A673 (cell line): Measurements from ENCODE around the gene HAT1. TPM values are rescaled to one million over a fixed set of nuclear protein-coding genes. Genes with fewer than 3 reads are reported as not detected.

ENCODE experiments used
- BruUV-seq: library from RNA; stranded (reverse); fragments of 400-500 nt; replicated peaks from 2 replicates; lab custom pipeline; 2021; lab: Mats Ljungman, UMichigan
- CTCF ChIA-PET: fragments of 300-600 bp; sonication (Branson Sonifier 250); formaldehyde crosslinking; loops from one replicate; lab custom pipeline; 2022; ENCODE audit warnings: antibody characterized with exemption; lab: Charles Lee
- POLR2A ChIA-PET: fragments of 300-600 bp; sonication (Branson Sonifier 250); formaldehyde crosslinking; loops from one replicate; lab custom pipeline; 2022; ENCODE audit warnings: antibody characterized with exemption; ENCODE audit not compliant: low non-redundant PET; lab: Charles Lee
- DNase-seq: peaks from one replicate; pipeline ENCODE4 v3.0.0-alpha.2; 2015; ENCODE audit warnings: low spot score
- H3K27ac ChIP-seq: fragments of 200-600 bp; sonication (generic); 2 replicates; pipeline ENCODE4 v1.5.1; 2016; ENCODE audit warnings: mixed run types, low read depth, mild to moderate bottlenecking, mixed read lengths, antibody characterized with exemption, low read length; ENCODE audit not compliant: poor library complexity, severe bottlenecking
- H3K27me3 ChIP-seq: fragments of 200-600 bp; sonication (generic); replicated peaks from 2 replicates; pipeline ENCODE4 v1.6.1; 2017; ENCODE audit warnings: mixed run types, low read depth, mild to moderate bottlenecking, mixed read lengths, antibody characterized with exemption, low read length; ENCODE audit not compliant: insufficient read depth, poor library complexity
- H3K36me3 ChIP-seq: fragments of 200-600 bp; sonication (generic); 2 replicates; pipeline ENCODE4 v1.6.1; 2016; ENCODE audit warnings: mixed run types, mild to moderate bottlenecking, mixed read lengths, antibody characterized with exemption, low read length; ENCODE audit not compliant: insufficient read depth, poor library complexity, severe bottlenecking
- H3K4me1 ChIP-seq: fragments of 200-600 bp; sonication (generic); 2 replicates; pipeline ENCODE4 v1.6.1; 2017; ENCODE audit warnings: mixed run types, mild to moderate bottlenecking, mixed read lengths, antibody characterized with exemption, low read length; ENCODE audit not compliant: insufficient read depth, poor library complexity, severe bottlenecking
- H3K4me3 ChIP-seq: fragments of 200-600 bp; sonication (generic); 2 replicates; pipeline ENCODE4 v1.5.1; 2016; ENCODE audit warnings: low read depth, mixed run types, mild to moderate bottlenecking, mixed read lengths, low read length; ENCODE audit not compliant: poor library complexity, severe bottlenecking
- H3K9me3 ChIP-seq: fragments of 200-600 bp; sonication (generic); 2 replicates; pipeline ENCODE4 v1.6.1; 2016; ENCODE audit warnings: mixed run types, low read depth, mild to moderate bottlenecking, mixed read lengths, antibody characterized with exemption, low read length; ENCODE audit not compliant: poor library complexity, severe bottlenecking
- CTCF ChIP-seq: fragments of 300-800, 200-600 bp; sonication (generic); conservative IDR thresholded peaks from 2 replicates; pipeline ENCODE4 v1.5.1; 2017; ENCODE audit warnings: low read depth, mild to moderate bottlenecking, antibody characterized with exemption, low read length, moderate library complexity, mixed read lengths
- EZH2 ChIP-seq: fragments of 200-600 bp; sonication (generic); IDR thresholded peaks from 2 replicates; pipeline ENCODE4 v1.6.1; 2017; ENCODE audit warnings: borderline replicate concordance, low read depth, mild to moderate bottlenecking, mixed read lengths, antibody characterized with exemption, low read length; ENCODE audit not compliant: poor library complexity, severe bottlenecking
- intact Hi-C: fragments of 100-400 bp; cut with micrococcal nuclease; formaldehyde crosslinking; loops from one replicate; pipeline ENCODE4 v1.10.0; 2022; ENCODE audit not compliant: unreplicated experiment
- total RNA-seq: library from RNA; stranded (reverse); gene quantifications from 2 replicates; pipeline ENCODE4 v1.2.3, GENCODE V29; 2021

Gene HAT1
- total RNA-seq, 1 experiment from 2014 or later, result 115 TPM

DNA sequence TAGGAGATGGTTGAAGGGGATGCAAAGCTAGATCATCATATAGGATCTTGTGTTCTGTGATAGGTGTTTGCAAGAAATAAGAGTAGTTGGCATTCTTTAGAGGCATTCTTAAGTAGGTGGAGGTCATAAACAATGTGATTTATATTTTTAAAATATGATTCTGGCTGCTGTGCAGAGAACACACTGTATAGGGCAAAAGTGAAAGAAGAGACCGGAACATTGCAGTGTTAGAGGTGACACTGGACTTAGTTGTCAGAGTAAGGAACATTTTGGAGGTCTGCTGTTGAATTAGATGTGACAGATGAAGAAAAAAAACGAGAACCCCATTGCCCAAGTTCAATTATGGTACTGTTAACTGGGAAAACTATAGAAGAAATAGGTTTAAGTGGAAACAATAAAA, 37.7 kb downstream of the HAT1 start:
- BruUV-seq, result no TSS peak
- POLR2A ChIA-PET, result no interaction called here
- Histone ChIP-seq H3K4me1 (peaks cover 16% of the 10 kb centered on the region), H3K27me3 (no peaks in the 10 kb centered on the region), H3K36me3 (no peaks in the 10 kb centered on the region), H3K4me3 (no peak overlapping the region), H3K9me3 (no peaks in the 10 kb centered on the region), H3K27ac (no peak overlapping the region)
- TF ChIP-seq CTCF (no peak), EZH2 (no peak)
- DNase-seq, result no peak
- CTCF ChIA-PET, result no interaction called here
- intact Hi-C loops, result loop anchor here (5.0 to 10.0 kb wide), 2 partner anchors 142 to 255 kb away; partner anchors contain the start of gene DLX2

GRCh38 chr2:171960570-171960969, 38.3 kb downstream of the HAT1 start:
- CTCF ChIA-PET, result no interaction called here
- peaks cover 1% of the 10 kb centered on the region for H3K36me3 ChIP-seq
- BruUV-seq, result no TSS peak
- no peaks in the 10 kb centered on the region for H3K27me3 ChIP-seq
- intact Hi-C loops, result no loop called here
- no peak overlapping the region for H3K27ac ChIP-seq
- TF ChIP-seq CTCF (no peak), EZH2 (no peak)
- H3K4me1 ChIP-seq, result peaks cover 16% of the 10 kb centered on the region
- POLR2A ChIA-PET, result no interaction called here
- DNase-seq, result no peak
- no peak overlapping the region for H3K4me3 ChIP-seq
- no peaks in the 10 kb centered on the region for H3K9me3 ChIP-seq

- POLR2A ChIA-PET, result no interaction called here
- Histone ChIP-seq H3K27me3 (no peaks in the 10 kb centered on the region), H3K36me3 (peaks cover 20% of the 10 kb centered on the region), H3K4me3 (no peak overlapping the region), H3K9me3 (no peaks in the 10 kb centered on the region), H3K4me1 (peaks cover 6% of the 10 kb centered on the region), H3K27ac (no peak overlapping the region)
- DNase-seq, result no peak
- TF ChIP-seq EZH2 (no peak), CTCF (no peak)
- CTCF ChIA-PET, result no interaction called here
- intact Hi-C loops, result no loop called here
- BruUV-seq, result no TSS peak
These were observed 40.9 kb downstream of the HAT1 start for GRCh38 chr2:171963198-171963597.
